ENCODE measurements around the gene JMJD1C. TPM values are rescaled to one million over a fixed set of nuclear protein-coding genes. Genes with fewer than 3 reads are reported as not detected.
"Not testable (repeated sequence)": the region's sequence is repeated elsewhere in the genome, so short reads cannot be mapped to it uniquely, and the experiment has no call there.

JMJD1C gene
- total and polyA plus RNA-seq, 8 donors, result 25.6 to 56.9 (median 36.7) TPM

- TF ChIP-seq, protein P1, sequence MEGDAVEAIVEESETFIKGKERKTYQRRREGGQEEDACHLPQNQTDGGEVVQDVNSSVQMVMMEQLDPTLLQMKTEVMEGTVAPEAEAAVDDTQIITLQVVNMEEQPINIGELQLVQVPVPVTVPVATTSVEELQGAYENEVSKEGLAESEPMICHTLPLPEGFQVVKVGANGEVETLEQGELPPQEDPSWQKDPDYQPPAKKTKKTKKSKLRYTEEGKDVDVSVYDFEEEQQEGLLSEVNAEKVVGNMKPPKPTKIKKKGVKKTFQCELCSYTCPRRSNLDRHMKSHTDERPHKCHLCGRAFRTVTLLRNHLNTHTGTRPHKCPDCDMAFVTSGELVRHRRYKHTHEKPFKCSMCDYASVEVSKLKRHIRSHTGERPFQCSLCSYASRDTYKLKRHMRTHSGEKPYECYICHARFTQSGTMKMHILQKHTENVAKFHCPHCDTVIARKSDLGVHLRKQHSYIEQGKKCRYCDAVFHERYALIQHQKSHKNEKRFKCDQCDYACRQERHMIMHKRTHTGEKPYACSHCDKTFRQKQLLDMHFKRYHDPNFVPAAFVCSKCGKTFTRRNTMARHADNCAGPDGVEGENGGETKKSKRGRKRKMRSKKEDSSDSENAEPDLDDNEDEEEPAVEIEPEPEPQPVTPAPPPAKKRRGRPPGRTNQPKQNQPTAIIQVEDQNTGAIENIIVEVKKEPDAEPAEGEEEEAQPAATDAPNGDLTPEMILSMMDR (IDR thresholded peaks at IDR 0.05), result no peak
- no peaks in the 10 kb centered on the region for H3K36me3 ChIP-seq
- H3K9me3 ChIP-seq, result no peaks in the 10 kb centered on the region
- DNase-seq, result no peak
- H3K27ac ChIP-seq, result no peak overlapping the region
- no peaks in the 10 kb centered on the region for H3K27me3 ChIP-seq
- intact Hi-C loops (cut with DNase I), result no loop called here
- ATAC-seq, result no peak
- no peak for FAIRE-seq
- no peak overlapping the region for H3K4me3 ChIP-seq
- no peaks in the 10 kb centered on the region for H3K4me1 ChIP-seq
- 69 to 78% methylated on average over 1 of the region's 1 CpG for WGBS, 2 donors
Observed at GRCh38 chr10:63498665-63499064, 32.9 kb upstream of the JMJD1C start.

DNA sequence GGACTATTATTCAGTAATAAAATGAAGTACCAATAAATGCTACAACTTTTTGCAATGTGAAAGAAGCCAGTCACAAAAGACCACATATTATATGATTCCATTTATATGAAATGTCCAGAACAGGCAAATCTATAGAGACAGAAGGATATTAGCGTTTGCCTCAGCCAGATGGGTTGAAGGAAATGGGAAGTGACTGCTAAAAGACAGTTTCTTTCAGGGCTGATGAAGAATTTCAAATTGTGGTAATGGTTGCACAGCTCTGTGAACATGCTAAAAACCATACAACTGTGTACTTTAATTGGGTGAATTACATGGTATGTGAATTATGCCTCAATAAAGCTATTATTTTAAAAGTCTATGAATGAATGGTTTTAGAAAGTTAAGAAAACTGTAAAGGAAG lies 31.5 kb upstream of the JMJD1C start:
- Histone ChIP-seq H3K9me3 (no peaks in the 10 kb centered on the region), H3K4me1 (no peaks in the 10 kb centered on the region), H3K4me3 (no peak overlapping the region), H3K27ac (no peak overlapping the region), H3K36me3 (no peaks in the 10 kb centered on the region), H3K27me3 (no peaks in the 10 kb centered on the region)
- 82 to 84% methylated on average over 1 of the region's 1 CpG for WGBS, 2 donors
- intact Hi-C loops (cut with DNase I), result no loop called here
- ATAC-seq (no peak), DNase-seq (no peak), FAIRE-seq (no peak)
- TF ChIP-seq, protein P1 (IDR thresholded peaks at IDR 0.05), result no peak

- FAIRE-seq, result no peak
- Histone ChIP-seq H3K36me3 (no peaks in the 10 kb centered on the region), H3K4me1 (peaks cover 1 to 6% (median 4%) of the 10 kb centered on the region in 3 donors), H3K27ac (no peak overlapping the region), H3K27me3 (no peaks in the 10 kb centered on the region), H3K9me3 (no peaks in the 10 kb centered on the region), H3K4me3 (no peak overlapping the region)
- 84 to 92% methylated on average over 1 of the region's 1 CpG for WGBS, 2 donors
- DNase-seq, result no peak
- intact Hi-C loops (cut with DNase I), result no loop called here
- ATAC-seq, result no peak
- TF ChIP-seq, protein P1 (IDR thresholded peaks at IDR 0.05), result no peak
Observed at GRCh38 chr10:63496561-63496960, 30.8 kb upstream of the JMJD1C start.

DNA sequence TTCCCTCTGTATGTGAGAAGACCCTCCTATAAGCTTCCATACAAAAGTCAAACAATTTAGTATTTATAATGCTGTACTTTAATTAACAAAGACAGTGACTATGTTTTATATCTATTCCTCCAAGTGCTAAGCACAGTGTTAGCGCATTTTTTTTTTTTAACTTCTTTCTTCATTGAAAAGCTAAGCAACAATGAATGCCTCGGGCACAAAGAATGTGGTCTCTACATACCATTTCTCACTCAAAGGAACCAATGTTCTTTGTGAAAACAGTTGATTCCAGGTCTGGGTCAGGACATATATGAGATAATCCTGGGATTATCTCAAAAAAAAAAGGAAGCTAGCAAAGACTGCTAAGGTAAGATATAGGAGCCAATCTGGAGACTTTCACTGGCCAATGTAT lies 29.2 kb upstream of the JMJD1C start:
- FAIRE-seq, result no peak
- no peaks in the 10 kb centered on the region for H3K36me3 ChIP-seq
- H3K27ac ChIP-seq, result no peak overlapping the region
- intact Hi-C loops (cut with DNase I), result no loop called here
- H3K4me3 ChIP-seq, result no peak overlapping the region
- H3K27me3 ChIP-seq, result no peaks in the 10 kb centered on the region
- WGBS, 2 donors, result 95 to 99% methylated on average over 2 of the region's 2 CpGs
- no peak for DNase-seq
- TF ChIP-seq, protein P1 (IDR thresholded peaks at IDR 0.05), result no peak
- ATAC-seq, result no peak
- H3K9me3 ChIP-seq, result no peaks in the 10 kb centered on the region
- H3K4me1 ChIP-seq, result peaks cover 4 to 8% (median 5%) of the 10 kb centered on the region in 3 donors

DNA sequence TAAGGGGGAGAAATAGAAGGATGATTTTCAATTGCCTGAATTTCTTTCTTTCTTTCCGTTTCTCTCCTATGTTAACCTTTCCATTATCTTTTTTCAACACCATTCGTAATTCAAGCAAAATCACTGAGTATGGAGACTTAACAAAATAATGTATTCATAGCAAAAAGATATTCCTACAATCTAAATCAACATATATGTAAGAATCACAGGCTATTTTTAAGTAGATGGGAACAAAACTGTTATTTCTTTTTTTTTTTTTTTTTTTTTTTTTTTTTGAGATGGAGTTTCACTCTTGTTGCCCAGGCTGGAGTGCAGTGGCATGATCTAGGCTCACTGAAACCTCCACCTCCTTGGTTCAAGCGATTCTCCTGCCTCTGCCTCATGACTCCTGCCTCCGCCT lies 27.2 kb upstream of the JMJD1C start:
- Histone ChIP-seq H3K27me3 (no peaks in the 10 kb centered on the region), H3K4me1 (peaks cover 4 to 8% (median 5%) of the 10 kb centered on the region in 3 donors), H3K4me3 (no peak overlapping the region), H3K9me3 (no peaks in the 10 kb centered on the region), H3K27ac (no peak overlapping the region), H3K36me3 (no peaks in the 10 kb centered on the region)
- TF ChIP-seq, protein P1 (IDR thresholded peaks at IDR 0.05), result no peak
- ATAC-seq (no peak), FAIRE-seq (no peak), DNase-seq (no peak)
- intact Hi-C loops (cut with DNase I), result no loop called here
- 96 to 99% methylated on average over 4 of the region's 4 CpGs for WGBS, 2 donors

- H3K9me3 ChIP-seq; ATAC-seq; H3K27ac ChIP-seq; DNase-seq; H3K36me3 ChIP-seq; H3K27me3 ChIP-seq; H3K4me1 ChIP-seq; FAIRE-seq; H3K4me3 ChIP-seq; intact Hi-C loops (cut with DNase I): not testable (repeated sequence)
- 85 to 88% methylated on average over 6 of the region's 6 CpGs for WGBS, 2 donors
Observed at GRCh38 chr10:63492317-63492690, 26.5 kb upstream of the JMJD1C start.

Measured in pancreas (tissue), 10 donors.